ENCODE results near the gene PLA2G4B.

The PLA2G4B gene

GRCh38 chr15:41869770-41870688, 31.4 kb downstream of the PLA2G4B start:
- no peak for DNase-seq (ENCODE audit: low read depth)

- peak; percentile 61 for DNase-seq (ENCODE audit: low read depth)
Measured at GRCh38 chr15:41870689-41871081, 32.0 kb downstream of the PLA2G4B start.

GRCh38 chr15:41871175-41871905, 32.7 kb downstream of the PLA2G4B start:
- no peak for DNase-seq (ENCODE audit: low read depth)

DNA sequence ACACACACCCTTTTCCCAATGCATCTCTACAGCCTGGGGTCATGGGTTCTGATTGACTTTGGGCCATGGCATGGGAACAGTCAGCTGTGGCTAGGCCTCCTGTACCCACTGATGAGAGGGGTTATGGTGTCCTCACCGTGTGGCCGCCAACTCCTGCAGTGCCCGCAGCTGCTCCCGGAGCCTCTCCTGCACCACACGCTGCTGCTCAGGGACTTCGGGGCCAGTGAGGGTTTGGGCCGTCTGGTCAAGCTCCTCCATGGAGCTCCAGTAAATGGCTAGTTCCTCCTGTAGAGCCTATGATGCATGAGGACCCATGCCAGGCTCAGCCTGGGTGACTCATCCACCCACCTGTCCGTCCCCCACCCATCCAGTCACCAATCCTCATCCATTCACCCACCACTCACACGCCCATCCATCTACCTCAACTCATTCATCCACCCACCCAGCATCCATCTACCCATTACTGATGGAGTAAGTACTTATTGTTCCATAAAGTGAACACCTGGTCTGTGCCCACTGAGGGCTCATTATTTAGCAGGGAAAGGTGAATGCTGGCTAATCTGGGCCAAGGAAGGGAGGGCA, 33.6 kb downstream of the PLA2G4B start:
- no peak for DNase-seq (ENCODE audit: low read depth)

DNA sequence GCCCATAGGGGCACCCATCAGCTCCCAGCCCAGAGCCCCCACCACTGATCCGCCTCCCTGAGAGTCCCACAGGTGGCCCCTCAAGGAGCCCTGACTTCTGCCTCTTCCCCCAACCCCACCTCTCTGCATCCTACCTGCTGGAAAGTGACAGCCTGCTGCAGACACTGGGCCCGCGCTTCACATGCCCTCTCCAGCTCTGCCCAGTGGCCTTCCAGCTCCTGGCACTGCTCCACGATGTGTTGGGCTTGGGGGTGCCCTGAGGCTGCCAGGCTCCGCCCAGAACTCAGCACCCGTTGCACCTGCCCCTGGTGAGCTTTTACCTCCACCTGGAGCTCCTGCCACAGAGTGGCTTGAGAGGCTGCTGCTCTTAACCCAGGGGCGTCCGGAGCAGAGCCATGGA, 35.1 kb downstream of the PLA2G4B start:
- no peak for DNase-seq (ENCODE audit: low read depth)

GRCh38 chr15:41874736-41875135, 36.1 kb downstream of the PLA2G4B start:
- DNase-seq (ENCODE audit: low read depth): no peak

- no peak for DNase-seq (ENCODE audit: low read depth)
Measured at GRCh38 chr15:41876007-41876406, 37.4 kb downstream of the PLA2G4B start.

- no peak for DNase-seq (ENCODE audit: low read depth)
Measured at GRCh38 chr15:41876689-41877088, 38.0 kb downstream of the PLA2G4B start.

- no peak for DNase-seq (ENCODE audit: low read depth)
Measured at GRCh38 chr15:41877631-41878354, 39.1 kb downstream of the PLA2G4B start.

DNA sequence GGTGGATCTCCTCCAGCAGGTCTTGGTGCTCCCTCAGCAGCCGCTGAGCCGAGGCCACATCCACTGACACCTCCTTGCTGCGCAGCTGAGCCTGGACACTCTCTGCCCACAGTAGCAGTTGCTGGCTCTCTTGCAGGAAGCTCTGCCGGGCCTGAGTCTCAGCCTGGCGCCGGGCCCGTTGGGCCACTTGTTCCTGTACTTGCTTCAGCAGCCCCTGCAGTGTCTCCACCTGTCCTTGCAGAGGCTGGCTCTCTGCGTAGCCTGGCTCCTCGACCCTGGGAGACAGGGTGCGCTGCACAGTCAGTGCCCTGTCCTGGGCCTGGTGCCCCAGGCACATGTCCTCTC, 39.7 kb downstream of the PLA2G4B start:
- no peak for DNase-seq (ENCODE audit: low read depth)

DNA sequence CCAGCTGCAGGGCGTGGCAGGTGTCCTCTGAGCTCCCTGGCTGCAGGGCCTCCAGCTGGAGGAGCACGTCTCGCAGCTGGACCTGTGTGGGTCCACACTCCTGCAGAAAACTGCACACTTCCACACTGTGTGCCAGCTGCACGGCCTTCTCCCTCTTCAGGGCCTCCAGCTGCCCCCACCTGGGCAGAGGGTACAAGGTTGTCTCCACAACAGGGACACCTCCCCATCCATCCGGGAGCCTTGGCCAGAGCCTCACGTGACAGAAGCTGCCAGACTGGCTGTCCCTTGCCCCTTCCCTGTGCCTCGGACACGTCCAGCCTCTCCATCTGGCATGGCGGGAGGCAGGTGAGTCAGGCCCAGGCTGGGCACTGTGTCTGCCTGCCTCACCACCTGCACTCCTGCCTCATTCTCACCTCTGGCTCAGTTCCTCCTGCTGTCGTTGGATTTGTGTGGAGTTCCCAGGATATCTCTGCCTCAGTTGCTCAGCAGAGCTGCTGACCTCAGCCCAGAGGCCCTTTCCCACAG, 40.7 kb downstream of the PLA2G4B start:
- no peak for DNase-seq (ENCODE audit: low read depth)

DNA sequence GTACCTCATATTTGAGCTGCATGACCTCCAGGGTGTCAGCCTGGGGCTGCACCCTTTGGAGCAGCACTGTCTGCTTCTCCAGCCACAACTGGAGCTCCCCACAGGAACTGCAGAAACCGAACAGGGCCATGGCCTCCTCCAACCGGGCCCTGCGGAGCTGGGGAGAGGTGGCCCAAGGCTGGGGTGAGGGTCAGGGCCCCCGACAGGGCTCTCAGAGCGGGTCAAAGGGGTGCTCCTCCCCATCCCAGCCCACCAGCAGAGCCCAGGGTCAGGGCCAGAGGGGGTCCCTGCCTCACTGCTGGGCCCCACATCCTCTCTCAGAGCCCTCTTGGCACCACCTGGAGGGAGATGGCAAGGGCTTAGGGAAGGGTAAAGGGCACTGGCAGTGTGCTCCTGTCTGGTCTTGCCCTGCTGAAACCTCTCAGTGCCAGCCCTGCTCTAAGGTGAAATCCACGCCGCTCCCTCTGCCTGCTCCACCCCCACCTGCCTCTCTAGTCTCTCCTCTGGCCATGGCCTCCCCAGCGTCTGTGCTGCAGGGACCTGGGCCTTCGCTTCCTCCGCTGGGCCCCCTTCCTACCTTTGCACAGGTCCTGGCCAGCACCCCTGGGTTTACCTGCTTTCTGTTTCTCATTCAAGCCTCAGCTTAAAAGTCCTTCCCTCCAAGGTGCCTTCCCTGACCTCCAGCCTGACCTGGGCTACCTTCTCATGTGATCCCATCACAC, 41.7 kb downstream of the PLA2G4B start:
- no peak for DNase-seq (ENCODE audit: low read depth)

DNA sequence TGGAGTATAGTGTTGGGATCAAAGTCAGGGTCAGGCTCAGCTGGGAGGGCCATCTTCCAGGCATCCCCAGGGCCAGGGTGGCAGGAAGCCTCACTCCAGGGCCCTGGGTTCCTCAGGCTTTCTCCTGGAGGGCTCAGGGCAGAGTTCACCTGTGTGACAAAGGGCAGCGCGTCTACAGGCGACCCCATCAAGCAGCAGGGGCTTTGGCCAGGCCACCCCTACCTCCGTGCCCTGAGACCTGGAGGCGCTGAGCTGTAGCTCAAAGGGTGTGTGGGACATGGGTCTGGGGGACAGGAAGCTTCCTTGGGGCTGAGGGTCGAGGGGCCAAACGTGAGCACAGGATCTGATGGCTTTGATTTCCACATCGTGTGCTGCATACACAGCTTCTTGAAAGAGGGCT, 42.4 kb downstream of the PLA2G4B start:
- DNase-seq (ENCODE audit: low read depth): no peak

DNA sequence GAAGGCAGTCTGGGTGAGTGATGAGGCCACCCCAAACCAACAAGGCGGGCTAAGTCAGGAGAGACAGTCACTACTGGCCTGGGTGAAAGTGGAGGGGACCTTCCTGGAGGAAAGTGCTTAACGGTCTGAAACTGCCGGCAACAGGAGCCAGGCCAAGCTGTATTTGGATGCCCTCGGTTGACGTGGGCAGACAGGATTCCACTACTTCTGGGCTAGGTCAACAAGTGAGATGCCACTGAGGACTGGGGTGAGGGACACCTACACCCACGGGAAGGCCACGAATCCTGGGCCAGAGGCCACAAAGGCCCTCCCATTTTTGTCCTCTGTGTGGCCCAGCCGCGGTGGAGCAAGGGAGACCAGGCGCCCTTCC, 42.9 kb downstream of the PLA2G4B start:
- DNase-seq (ENCODE audit: low read depth): no peak

- DNase-seq (ENCODE audit: low read depth): no peak
Measured at GRCh38 chr15:41881920-41882688, 43.5 kb downstream of the PLA2G4B start.

GRCh38 chr15:41882689-41883483, 44.2 kb downstream of the PLA2G4B start:
- DNase-seq (ENCODE audit: low read depth): no peak

DNA sequence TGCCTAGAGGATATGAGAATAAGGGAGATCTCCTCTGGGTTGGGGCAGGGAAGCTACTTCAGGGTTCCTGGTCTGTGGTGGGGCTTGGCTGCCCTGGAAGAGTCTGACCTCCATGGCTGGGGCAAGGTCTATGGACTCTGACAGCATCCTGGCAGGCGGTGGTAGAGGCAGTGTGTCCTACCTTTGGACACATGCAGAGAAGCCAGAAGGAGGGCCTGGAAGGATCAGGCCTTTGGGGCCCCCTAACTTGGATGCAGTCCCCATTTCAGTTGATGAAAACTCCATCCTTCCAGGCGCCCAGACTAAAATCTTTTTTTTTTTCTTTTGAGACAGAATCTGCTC, 44.8 kb downstream of the PLA2G4B start:
- DNase-seq (ENCODE audit: low read depth): no peak

- DNase-seq (ENCODE audit: low read depth): no peak
Measured at GRCh38 chr15:41884458-41884857, 45.8 kb downstream of the PLA2G4B start.

DNA sequence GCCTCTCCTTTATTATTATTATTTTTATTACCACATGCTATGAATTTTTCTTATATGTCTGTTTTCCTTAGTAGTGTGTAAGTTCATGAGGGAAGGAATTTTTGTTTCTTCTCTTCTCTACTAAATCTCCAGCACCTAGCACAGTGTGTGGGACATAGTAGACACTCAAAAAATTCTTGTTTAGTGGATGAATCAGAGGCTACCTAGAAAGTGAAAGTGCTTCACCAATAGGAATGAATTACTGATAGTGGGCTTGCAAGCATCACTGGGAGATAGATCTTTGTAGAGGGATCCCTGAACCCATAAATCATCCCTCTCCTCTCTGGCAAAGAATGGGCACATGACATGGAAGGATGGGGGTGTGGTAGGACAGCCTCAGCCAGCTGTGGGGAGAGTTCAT, 46.7 kb downstream of the PLA2G4B start:
- peak; percentile 20 for DNase-seq (ENCODE audit: low read depth)

DNA sequence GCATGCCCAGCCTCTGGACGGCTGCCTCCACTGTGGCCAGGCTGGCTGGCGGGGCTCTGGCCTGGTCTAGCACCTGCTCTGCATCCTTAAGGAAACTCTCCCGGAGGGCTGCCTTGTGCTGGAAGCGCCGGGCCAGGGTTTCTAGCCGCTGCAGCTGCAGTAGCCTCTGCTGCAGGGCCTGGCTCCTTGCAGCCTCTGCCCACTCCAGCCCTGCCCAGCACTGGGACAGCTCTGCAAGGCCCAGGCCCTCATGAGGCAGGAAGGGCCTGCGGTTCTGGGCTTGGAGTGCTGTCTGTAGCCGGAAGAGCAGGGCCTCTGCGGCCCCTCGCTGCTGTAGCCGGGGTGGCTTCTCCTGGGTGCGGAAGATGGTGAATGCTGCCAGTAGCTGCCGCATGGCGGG, 47.2 kb downstream of the PLA2G4B start:
- no peak for DNase-seq (ENCODE audit: low read depth)
